KBM-7 (cell line): ENCODE results near the gene OTOG.

Experiments
- DNase-seq: peaks from one replicate; pipeline ENCODE4 v3.0.0-alpha.2; 2015
- in situ Hi-C: fragments of 300-500 bp; cut with MboI; formaldehyde crosslinking; loops from 2 replicates; pipeline ENCODE4 v1.14.3; 2020; ENCODE audit warnings: low sequenced_read_pairs, low pct_unique_long_range_greater_than_20kb, mixed read lengths

OTOG gene

DNA sequence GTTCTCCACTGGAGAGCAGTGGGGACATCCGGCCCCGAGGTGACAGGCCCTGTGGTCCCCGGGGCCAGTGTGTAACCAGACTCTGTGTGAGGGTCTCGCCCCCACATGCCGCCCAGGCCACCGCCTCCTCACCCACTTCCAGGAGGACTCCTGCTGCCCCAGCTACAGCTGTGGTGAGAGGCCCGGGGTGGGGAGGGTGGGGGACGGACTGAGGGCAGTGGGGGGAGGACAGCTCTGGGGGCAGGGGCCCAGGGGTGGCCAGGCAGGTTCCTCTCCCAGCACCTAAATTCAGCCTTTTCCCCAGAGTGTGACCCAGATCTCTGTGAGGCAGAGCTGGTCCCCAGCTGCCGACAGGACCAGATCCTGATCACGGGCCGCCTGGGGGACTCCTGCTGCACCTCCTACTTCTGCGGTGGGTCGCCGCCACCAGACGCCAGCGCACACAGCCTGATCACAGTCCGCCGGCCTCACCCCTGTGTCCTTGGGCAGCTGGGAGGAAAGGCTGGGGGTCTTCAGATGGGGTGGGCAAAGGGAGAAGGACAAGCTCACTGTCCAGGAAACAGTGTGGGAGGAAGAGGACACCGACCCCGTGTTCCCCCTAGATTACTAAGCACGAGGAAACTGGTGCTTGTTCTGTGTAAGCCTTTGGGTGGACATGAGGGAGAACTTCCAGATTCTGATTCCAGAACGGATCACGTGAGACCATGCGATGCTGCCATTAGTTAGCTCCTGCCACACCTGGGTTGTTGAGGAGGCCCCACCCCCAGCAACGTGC lies 87.9 kb downstream of the OTOG start:
- no peak for DNase-seq
- in situ Hi-C loops: no loop called here

DNA sequence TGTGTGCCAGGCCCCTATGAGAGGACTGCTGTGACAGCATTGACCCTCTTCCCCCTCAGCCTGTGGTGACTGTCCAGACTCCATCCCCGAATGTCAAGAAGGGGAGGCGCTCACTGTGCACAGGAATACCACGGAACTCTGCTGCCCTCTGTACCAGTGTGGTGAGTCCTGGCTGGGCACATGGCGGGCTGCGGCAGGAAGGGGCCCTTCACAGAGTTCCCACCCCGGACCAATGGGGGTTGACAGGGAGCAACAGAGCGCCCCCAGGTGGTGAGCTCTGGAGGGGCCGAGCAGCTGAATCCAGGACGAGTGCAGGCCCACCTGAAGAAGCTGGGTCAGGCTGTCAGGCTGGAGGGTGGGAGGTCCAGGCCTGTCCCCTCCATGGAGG lies 88.5 kb downstream of the OTOG start:
- DNase-seq: no peak
- in situ Hi-C loops: no loop called here

- DNase-seq: no peak
- in situ Hi-C loops: no loop called here
These were observed 89.7 kb downstream of the OTOG start for GRCh38 chr11:17636721-17637120.

- in situ Hi-C loops: no loop called here
- no peak for DNase-seq
These were observed 90.8 kb downstream of the OTOG start for GRCh38 chr11:17637901-17638300.

DNA sequence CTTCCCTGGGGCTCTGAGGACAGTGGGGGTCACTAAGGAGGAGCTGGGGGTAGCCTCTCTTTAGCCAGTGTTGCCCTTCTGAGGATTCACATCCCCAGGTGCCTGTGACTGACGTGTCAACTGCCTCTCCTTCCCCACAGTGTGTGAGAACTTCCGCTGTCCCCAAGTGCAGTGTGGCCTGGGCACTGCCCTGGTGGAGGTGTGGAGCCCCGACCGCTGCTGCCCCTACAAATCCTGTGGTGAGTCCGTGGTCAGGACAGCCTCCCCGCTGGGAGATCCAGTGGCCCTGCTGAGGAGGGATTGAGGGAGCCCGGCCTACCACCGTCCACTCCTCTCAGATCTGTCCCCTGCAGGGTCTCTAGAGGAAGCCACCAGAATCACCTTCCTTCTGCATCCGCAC lies 91.3 kb downstream of the OTOG start:
- in situ Hi-C loops: no loop called here
- no peak for DNase-seq

- DNase-seq: no peak
- in situ Hi-C loops: no loop called here
These were observed 92.0 kb downstream of the OTOG start for GRCh38 chr11:17639091-17639490.

DNA sequence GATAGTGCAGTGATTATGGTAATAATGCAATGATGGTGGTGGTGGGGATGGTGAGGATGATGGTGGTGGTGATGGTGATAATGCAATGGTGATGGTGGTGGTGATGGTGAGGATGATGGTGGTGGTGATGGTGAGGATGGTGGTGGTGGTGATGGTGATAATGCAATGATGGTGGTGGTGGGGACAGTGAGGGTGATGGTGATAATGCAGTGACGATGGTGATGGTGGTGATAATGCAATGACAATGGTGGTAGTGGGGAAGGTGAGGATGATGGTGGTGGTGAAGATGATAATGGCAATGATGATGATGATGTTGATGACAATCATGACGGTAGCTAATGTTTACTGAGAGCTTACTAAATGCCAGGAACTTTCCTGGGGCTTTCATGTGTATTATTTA lies 92.7 kb downstream of the OTOG start:
- DNase-seq: no peak
- in situ Hi-C loops: no loop called here

GRCh38 chr11:17640493-17641164 lies 93.6 kb downstream of the OTOG start:
- DNase-seq: no peak
- in situ Hi-C loops: no loop called here

GRCh38 chr11:17641792-17642350 lies 94.8 kb downstream of the OTOG start:
- in situ Hi-C loops: no loop called here
- no peak for DNase-seq

GRCh38 chr11:17642370-17642769 lies 95.3 kb downstream of the OTOG start:
- no peak for DNase-seq
- in situ Hi-C loops: no loop called here

DNA sequence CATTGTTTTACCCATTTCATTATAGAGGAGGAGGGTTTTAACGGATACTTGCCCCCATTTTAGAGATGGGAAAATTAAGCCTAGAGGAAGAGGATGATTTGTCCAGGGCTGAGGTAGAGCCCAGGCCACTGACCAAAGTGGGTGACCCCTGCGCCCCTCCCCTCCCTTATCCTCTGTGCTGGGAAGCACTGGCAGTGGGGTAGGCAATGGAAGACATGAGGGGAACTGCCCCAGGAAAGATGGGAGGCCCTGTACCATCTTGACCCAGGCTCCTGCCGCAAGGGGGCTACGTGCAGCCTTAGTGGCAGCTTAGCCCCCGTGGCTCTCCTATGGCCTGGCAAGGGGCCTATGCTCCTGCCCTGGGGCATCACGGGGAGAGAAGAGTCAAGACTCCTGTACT lies 95.9 kb downstream of the OTOG start:
- no peak for DNase-seq
- in situ Hi-C loops: no loop called here

- no peak for DNase-seq
- in situ Hi-C loops: no loop called here
These were observed 96.7 kb downstream of the OTOG start for GRCh38 chr11:17643506-17644405.

DNA sequence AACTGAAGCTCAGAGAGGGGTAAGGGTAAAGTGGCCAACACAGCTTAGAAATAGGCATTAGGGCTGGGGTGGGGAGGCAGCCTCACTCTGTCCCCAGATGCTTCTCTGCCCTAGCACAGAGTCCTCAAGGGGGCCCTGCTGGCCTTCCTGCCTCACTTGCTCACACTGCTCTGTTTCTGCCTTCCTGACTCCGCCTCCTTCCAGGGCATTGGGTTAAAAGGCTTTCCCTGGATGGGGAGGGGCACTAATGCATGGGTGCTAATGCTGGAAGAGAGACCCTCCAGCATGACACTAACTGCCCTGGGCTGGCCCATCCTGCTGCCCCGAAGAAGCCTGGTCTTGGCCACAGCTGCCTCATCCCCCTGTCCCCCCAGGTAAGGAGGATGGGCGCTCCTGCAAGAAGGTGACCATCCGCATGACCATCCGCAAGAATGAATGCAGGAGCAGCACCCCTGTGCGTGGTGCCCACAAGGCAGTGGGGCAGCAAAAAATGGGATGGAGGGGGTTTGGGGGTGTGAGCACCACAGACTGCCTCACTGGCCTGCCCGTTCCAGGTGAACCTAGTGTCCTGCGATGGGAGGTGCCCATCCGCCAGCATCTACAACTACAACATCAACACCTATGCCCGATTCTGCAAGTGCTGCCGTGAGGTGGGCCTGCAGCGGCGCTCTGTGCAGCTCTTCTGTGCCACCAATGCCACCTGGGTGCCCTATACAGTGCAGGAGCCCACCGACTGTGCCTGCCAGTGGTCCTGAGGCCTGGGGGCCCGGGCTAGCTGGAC lies 98.3 kb downstream of the OTOG start:
- DNase-seq: no peak
- in situ Hi-C loops: no loop called here

GRCh38 chr11:17646451-17647145 lies 99.5 kb downstream of the OTOG start:
- no peak for DNase-seq
- in situ Hi-C loops: no loop called here

DNA sequence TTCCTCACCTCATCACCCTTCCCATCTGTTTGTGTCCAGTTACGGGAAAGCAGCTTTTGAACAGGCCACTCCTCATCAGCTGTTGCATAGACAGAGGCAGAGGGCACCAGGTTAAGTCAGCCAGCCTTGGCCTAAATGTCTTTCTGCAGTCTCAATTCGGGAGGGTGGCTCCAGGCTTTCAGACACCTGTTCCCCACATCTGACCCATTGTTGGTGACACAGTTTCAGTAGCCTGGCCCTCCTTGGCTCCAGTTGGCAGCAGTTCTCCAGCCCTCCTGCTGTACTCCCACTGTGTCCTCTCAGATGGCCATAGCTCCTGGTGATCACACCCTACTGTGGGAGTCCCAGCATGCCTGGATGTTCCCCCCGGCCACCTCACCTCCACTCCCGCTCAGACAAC lies 101.5 kb downstream of the OTOG start:
- in situ Hi-C loops: no loop called here

GRCh38 chr11:17649261-17649660 lies 102.2 kb downstream of the OTOG start:
- in situ Hi-C loops: no loop called here
- DNase-seq: no peak

More for the DNA sequence above, 101.5 kb downstream of the OTOG start:
- no peak for DNase-seq

- DNase-seq: no peak
- in situ Hi-C loops: no loop called here
These were observed 102.6 kb downstream of the OTOG start for GRCh38 chr11:17649696-17650095.

DNA sequence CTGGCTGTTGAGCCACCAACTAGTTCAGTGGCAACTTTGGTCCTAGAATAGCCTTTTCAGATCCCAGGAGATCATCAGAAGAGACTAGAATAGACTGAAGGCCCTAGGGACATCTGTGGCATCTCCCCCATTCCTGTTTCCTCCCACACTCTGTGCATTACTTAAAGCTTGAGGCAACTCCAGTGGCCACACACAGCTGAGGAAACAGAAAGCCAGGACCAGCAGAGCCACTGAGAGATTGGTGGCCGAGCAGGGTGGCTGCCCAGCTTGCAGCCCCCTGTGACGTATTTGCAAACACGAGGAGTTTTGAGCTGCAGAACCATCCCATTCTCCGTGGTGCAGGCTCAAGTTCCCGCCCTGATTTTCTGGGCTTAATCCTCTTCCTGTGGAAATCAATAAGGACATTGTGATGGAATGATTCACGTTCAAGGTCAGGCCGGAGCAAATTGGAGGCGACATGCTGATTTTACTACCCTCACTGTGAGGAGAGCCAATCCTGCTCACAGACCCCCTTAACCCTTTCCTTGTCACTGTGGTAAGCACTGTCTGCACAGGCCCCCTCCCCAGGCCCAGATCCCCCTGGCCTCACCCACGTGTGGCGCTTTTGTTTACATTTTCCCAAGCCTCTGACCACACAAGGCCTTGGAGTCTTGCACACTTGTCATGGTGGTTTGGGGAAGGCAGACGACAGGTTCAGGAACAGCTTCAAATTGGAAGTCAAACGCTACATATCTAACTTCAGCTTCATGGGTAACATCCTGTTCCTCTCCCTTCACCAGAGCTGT lies 103.3 kb downstream of the OTOG start:
- in situ Hi-C loops: no loop called here
- DNase-seq: no peak
